HepG2 (cell line): ENCODE data around the gene VEGFA. TPM values are rescaled to one million over a fixed set of nuclear protein-coding genes. Genes with fewer than 3 reads are reported as not detected.

Experiments used
- ASH2L ChIP-seq: fragments of 300-600, 200-600 bp; sonication (generic); IDR thresholded peaks from 2 replicates; pipeline ENCODE4 v1.7.0; 2017; ENCODE audit warnings: low read depth, mild to moderate bottlenecking, moderate library complexity, mixed read lengths, low read length; ENCODE audit not compliant: insufficient read length
- FOSL2 ChIP-seq: sonication (generic); formaldehyde crosslinking; IDR thresholded peaks from 2 replicates; pipeline ENCODE4 v1.4.0; 2020; ENCODE audit warnings: missing genetic modification reagents
- FOXA1 ChIP-seq, 2 experiments: fragments of 450-650 bp in 1 of 2; sonication (generic) in 1 of 2; formaldehyde crosslinking in 1 of 2; IDR thresholded peaks; 2 replicates each; pipeline versions ENCODE4 v1.4.0 to v1.6.1; 2016 to 2020; ENCODE audit warnings: missing genetic modification reagents in 1 of 2
- HDAC2 ChIP-seq: sonication (generic); formaldehyde crosslinking; IDR thresholded peaks from 2 replicates; pipeline ENCODE4 v1.4.0; 2020; ENCODE audit warnings: missing genetic modification reagents
- LCORL ChIP-seq, 2 experiments: fragments of 450-650 bp in 1 of 2; sonication (generic) in 1 of 2; formaldehyde crosslinking in 1 of 2; IDR thresholded peaks; 2 replicates each; pipeline versions ENCODE4 v1.5.0 to v1.6.1; 2017 to 2020; ENCODE audit warnings: antibody characterized with exemption in 1 of 2, missing genetic modification reagents in 1 of 2
- ZNF225 ChIP-seq: sonication (generic); formaldehyde crosslinking; IDR thresholded peaks from 2 replicates; pipeline ENCODE4 v1.4.0; 2020; ENCODE audit warnings: mild to moderate bottlenecking, missing genetic modification reagents
- ZNF652 ChIP-seq: IDR thresholded peaks from 2 replicates; pipeline ENCODE4 v1.6.1; 2016; ENCODE audit warnings: low read depth, borderline replicate concordance
- polyA plus RNA-seq, 8 experiments: library from polyadenylated mRNA; depleted of rRNA in 3 of 8; stranded (reverse) in 7 of 8; unstranded in 1 of 8; fragments of >200 nt; fragmentation: Illumina TruSeq in 4 of 8; extraction: Trizol in 4 of 8; gene quantifications; 2 replicates each; pipeline versions ENCODE4 v1.2.1 to v1.2.3, GENCODE V29; 2011 to 2016; ENCODE audit warnings: low read depth in 4 of 8, missing spikeins in 1 of 8, mixed read lengths in 1 of 8; ENCODE audit not compliant: insufficient read depth in 1 of 8
- total RNA-seq, 5 experiments: library from RNA; depleted of rRNA; stranded (reverse); fragments of >200 nt; fragmentation: Illumina TruSeq; extraction: Trizol; gene quantifications; 2 replicates each; pipeline ENCODE4 v1.2.3, GENCODE V29; 2016; ENCODE audit warnings: low read depth in 1 of 5
- TF ChIP-seq, protein P1 (sequence below): sonication (generic); formaldehyde crosslinking; IDR thresholded peaks from 2 replicates; pipeline ENCODE4 v1.5.1; 2020; ENCODE audit warnings: mild to moderate bottlenecking, missing genetic modification reagents, borderline replicate concordance
- TF ChIP-seq, protein P2 (sequence below): sonication (generic); formaldehyde crosslinking; IDR thresholded peaks from 2 replicates; pipeline ENCODE4 v1.9.0; 2021; ENCODE audit warnings: missing genetic modification reagents, borderline replicate concordance
- TF ChIP-seq, protein P3 (sequence below): sonication (generic); formaldehyde crosslinking; IDR thresholded peaks from 2 replicates; pipeline ENCODE4 v1.8.0; 2022; ENCODE audit warnings: mild to moderate bottlenecking, missing genetic modification reagents, moderate library complexity

The VEGFA gene
- total and polyA plus RNA-seq, 2 of the 13 experiments (the other 11 are each of a cell fraction or from before 2014, with no cell fraction given) = 68.1 to 629 TPM

DNA sequence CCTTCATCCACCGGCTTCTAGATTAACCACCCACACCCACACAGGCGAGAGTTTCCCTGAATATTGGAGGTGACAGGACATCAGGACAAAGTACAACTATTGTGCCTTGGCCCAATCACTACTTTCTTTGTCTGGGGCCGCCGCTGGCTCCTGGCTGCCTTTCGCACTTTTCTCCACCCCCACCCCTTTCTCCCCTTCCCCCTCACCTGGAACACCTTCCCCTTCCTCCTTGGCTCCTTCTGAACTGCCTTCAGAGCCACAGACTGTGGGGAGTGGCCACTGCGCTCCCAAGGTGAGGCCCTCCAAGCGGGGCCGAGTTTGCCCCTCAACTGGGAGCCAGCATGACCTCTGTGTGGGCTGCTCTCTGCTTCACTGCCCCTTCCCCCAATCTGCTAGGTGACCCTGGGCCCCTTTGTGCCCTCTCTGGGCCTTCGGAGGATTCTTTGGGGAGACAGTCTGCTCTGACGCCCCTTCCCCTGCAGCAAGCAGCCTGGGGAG is 3.0 kb upstream of the VEGFA start (continued):
- TF ChIP-seq, protein P1, sequence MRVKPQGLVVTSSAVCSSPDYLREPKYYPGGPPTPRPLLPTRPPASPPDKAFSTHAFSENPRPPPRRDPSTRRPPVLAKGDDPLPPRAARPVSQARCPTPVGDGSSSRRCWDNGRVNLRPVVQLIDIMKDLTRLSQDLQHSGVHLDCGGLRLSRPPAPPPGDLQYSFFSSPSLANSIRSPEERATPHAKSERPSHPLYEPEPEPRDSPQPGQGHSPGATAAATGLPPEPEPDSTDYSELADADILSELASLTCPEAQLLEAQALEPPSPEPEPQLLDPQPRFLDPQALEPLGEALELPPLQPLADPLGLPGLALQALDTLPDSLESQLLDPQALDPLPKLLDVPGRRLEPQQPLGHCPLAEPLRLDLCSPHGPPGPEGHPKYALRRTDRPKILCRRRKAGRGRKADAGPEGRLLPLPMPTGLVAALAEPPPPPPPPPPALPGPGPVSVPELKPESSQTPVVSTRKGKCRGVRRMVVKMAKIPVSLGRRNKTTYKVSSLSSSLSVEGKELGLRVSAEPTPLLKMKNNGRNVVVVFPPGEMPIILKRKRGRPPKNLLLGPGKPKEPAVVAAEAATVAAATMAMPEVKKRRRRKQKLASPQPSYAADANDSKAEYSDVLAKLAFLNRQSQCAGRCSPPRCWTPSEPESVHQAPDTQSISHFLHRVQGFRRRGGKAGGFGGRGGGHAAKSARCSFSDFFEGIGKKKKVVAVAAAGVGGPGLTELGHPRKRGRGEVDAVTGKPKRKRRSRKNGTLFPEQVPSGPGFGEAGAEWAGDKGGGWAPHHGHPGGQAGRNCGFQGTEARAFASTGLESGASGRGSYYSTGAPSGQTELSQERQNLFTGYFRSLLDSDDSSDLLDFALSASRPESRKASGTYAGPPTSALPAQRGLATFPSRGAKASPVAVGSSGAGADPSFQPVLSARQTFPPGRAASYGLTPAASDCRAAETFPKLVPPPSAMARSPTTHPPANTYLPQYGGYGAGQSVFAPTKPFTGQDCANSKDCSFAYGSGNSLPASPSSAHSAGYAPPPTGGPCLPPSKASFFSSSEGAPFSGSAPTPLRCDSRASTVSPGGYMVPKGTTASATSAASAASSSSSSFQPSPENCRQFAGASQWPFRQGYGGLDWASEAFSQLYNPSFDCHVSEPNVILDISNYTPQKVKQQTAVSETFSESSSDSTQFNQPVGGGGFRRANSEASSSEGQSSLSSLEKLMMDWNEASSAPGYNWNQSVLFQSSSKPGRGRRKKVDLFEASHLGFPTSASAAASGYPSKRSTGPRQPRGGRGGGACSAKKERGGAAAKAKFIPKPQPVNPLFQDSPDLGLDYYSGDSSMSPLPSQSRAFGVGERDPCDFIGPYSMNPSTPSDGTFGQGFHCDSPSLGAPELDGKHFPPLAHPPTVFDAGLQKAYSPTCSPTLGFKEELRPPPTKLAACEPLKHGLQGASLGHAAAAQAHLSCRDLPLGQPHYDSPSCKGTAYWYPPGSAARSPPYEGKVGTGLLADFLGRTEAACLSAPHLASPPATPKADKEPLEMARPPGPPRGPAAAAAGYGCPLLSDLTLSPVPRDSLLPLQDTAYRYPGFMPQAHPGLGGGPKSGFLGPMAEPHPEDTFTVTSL (CRISPR knock-in tag) = no peak
- TF ChIP-seq HDAC2 (CRISPR knock-in tag) = peak; percentile 11; the same call in 1 of the 2 replicates
- TF ChIP-seq FOSL2 (CRISPR knock-in tag) = 0 out of 2 replicates have a peak, but pooled peaks have one; percentile 9
- no peak for TF ChIP-seq ZNF652 (CRISPR knock-in tag)
- TF ChIP-seq ZNF225 = no peak
- no peak for TF ChIP-seq ASH2L
- TF ChIP-seq, protein P2, sequence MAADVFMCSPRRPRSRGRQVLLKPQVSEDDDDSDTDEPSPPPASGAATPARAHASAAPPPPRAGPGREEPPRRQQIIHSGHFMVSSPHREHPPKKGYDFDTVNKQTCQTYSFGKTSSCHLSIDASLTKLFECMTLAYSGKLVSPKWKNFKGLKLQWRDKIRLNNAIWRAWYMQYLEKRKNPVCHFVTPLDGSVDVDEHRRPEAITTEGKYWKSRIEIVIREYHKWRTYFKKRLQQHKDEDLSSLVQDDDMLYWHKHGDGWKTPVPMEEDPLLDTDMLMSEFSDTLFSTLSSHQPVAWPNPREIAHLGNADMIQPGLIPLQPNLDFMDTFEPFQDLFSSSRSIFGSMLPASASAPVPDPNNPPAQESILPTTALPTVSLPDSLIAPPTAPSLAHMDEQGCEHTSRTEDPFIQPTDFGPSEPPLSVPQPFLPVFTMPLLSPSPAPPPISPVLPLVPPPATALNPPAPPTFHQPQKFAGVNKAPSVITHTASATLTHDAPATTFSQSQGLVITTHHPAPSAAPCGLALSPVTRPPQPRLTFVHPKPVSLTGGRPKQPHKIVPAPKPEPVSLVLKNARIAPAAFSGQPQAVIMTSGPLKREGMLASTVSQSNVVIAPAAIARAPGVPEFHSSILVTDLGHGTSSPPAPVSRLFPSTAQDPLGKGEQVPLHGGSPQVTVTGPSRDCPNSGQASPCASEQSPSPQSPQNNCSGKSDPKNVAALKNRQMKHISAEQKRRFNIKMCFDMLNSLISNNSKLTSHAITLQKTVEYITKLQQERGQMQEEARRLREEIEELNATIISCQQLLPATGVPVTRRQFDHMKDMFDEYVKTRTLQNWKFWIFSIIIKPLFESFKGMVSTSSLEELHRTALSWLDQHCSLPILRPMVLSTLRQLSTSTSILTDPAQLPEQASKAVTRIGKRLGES (CRISPR knock-in tag) = no peak
- TF ChIP-seq, protein P3, sequence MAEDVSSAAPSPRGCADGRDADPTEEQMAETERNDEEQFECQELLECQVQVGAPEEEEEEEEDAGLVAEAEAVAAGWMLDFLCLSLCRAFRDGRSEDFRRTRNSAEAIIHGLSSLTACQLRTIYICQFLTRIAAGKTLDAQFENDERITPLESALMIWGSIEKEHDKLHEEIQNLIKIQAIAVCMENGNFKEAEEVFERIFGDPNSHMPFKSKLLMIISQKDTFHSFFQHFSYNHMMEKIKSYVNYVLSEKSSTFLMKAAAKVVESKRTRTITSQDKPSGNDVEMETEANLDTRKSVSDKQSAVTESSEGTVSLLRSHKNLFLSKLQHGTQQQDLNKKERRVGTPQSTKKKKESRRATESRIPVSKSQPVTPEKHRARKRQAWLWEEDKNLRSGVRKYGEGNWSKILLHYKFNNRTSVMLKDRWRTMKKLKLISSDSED (CRISPR knock-in tag) = 0 out of 2 replicates have a peak, but pooled peaks have one; percentile 39
- no peak for TF ChIP-seq FOXA1 (IDR thresholded peaks at IDR 0.05)
- no peak for TF ChIP-seq FOXA1 (CRISPR knock-in tag; IDR thresholded peaks at IDR 0.05)
- no peak for TF ChIP-seq LCORL (IDR thresholded peaks at IDR 0.05)
- peak; percentile 43; the same call in 1 of the 2 replicates for TF ChIP-seq LCORL (CRISPR knock-in tag; IDR thresholded peaks at IDR 0.05)
